Bronchial epithelial cell (primary cell): ENCODE results near the gene TH. TPM values are rescaled to one million over a fixed set of nuclear protein-coding genes. Genes with fewer than 3 reads are reported as not detected.

ENCODE experiments used
- DNase-seq: peaks from one replicate; pipeline ENCODE4 v3.0.0-alpha.2; 2010; ENCODE audit warnings: low read depth
- FAIRE-seq: peaks from 2 replicates; lab custom pipeline; 2011; peaks lifted over from hg19 to GRCh38; lab: Jason Lieb, UNC
- H3K27me3 ChIP-seq: 2 replicates; pipeline ENCODE4 v1.5.1; 2011; ENCODE audit warnings: low read length; ENCODE audit not compliant: control insufficient read depth, insufficient read depth
- H3K36me3 ChIP-seq: 2 replicates; pipeline ENCODE4 v1.5.1; 2011; ENCODE audit warnings: low read length; ENCODE audit not compliant: control insufficient read depth, insufficient read depth
- H3K4me3 ChIP-seq: 2 replicates; pipeline ENCODE4 v1.5.1; 2011; ENCODE audit warnings: mild to moderate bottlenecking, low read depth, low read length, control low read depth
- total RNA-seq: library from RNA; depleted of rRNA; stranded (reverse); fragments of >200 nt; gene quantifications from 2 replicates; pipeline ENCODE4 v1.2.1, GENCODE V29; 2014
- TF ChIP-seq, protein P1 (sequence below): IDR thresholded peaks from 2 replicates; pipeline ENCODE4 v1.5.1; 2011; ENCODE audit warnings: mild to moderate bottlenecking, moderate library complexity, low read length, control low read depth, inconsistent platforms; ENCODE audit not compliant: insufficient read depth, severe bottlenecking

Gene TH
- total RNA-seq, 1 donor from 2014 or later = under 0.01 TPM

DNA sequence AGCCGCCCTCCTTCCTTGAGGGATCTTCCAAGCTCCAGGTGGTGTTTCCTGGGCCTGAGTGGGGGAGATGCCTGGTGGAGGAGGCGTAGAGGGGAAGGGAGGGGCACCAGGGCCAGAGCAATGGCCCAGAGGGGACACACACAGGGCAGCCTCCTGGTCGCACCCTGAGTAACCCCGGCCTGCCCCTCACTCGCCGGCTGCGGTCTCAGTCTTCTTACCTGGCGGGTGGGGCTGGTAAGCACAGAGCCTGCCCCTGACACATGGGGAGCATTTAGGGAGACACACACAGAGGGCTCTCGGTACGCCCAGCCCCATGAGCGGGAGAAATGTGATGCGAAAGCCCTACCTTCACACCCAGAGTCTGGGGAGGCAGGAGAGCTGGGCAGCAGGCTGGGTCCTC, 56.3 kb downstream of the TH start:
- no peak overlapping the region for H3K4me3 ChIP-seq
- DNase-seq = no peak
- H3K36me3 ChIP-seq = no peaks in the 10 kb centered on the region
- H3K27me3 ChIP-seq = peaks cover 2% of the 10 kb centered on the region
- TF ChIP-seq, protein P1, sequence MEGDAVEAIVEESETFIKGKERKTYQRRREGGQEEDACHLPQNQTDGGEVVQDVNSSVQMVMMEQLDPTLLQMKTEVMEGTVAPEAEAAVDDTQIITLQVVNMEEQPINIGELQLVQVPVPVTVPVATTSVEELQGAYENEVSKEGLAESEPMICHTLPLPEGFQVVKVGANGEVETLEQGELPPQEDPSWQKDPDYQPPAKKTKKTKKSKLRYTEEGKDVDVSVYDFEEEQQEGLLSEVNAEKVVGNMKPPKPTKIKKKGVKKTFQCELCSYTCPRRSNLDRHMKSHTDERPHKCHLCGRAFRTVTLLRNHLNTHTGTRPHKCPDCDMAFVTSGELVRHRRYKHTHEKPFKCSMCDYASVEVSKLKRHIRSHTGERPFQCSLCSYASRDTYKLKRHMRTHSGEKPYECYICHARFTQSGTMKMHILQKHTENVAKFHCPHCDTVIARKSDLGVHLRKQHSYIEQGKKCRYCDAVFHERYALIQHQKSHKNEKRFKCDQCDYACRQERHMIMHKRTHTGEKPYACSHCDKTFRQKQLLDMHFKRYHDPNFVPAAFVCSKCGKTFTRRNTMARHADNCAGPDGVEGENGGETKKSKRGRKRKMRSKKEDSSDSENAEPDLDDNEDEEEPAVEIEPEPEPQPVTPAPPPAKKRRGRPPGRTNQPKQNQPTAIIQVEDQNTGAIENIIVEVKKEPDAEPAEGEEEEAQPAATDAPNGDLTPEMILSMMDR = no peak
- no peak for FAIRE-seq

- no peaks in the 10 kb centered on the region for H3K36me3 ChIP-seq
- FAIRE-seq (no peak), DNase-seq (no peak)
- H3K4me3 ChIP-seq = no peak overlapping the region
- TF ChIP-seq, protein P1 = no peak
- no peaks in the 10 kb centered on the region for H3K27me3 ChIP-seq
These were observed 57.0 kb downstream of the TH start for GRCh38 chr11:2114430-2115241.

Other genes with a start within 250 kb of the TH start
- gene MRPL23, start 224.5 kb downstream of the TH start, total RNA-seq = 97.7 and 125 TPM in 2 replicates
- gene H19, start 174.0 kb downstream of the TH start, total RNA-seq = 19.7 and 59.4 TPM in 2 replicates
- 1.0 and 6.6 TPM in 2 replicates for gene IGF2, start 32.4 kb downstream of the TH start, total RNA-seq
- gene INS, start 10.6 kb downstream of the TH start, total RNA-seq = not detected in 2 replicates
- gene ASCL2, start 98.8 kb upstream of the TH start, total RNA-seq = 0.79 and 2.4 TPM in 2 replicates
- not detected in 2 replicates for gene C11orf21, start 130.1 kb upstream of the TH start, total RNA-seq
- gene TSPAN32, start 130.2 kb upstream of the TH start, total RNA-seq = not detected in 2 replicates
- 133 and 219 TPM in 2 replicates for gene CD81, start 205.5 kb upstream of the TH start, total RNA-seq
- gene TSSC4, start 228.9 kb upstream of the TH start, total RNA-seq = 80.8 and 86.3 TPM in 2 replicates